BLaER1 (cell line): ENCODE data around the gene SMPD2.
A peak's percentile ranks its signal among the peaks of the same experiment; 100 is the strongest.

Experiments used
- H3K27ac ChIP-seq: shearing (Covaris generic); formaldehyde crosslinking; 2 replicates; pipeline ENCODE4 v1.8.1; 2022
- H3K27me3 ChIP-seq: shearing (Covaris generic); formaldehyde crosslinking; 2 replicates; pipeline ENCODE4 v1.8.1; 2022
- H3K36me3 ChIP-seq: shearing (Covaris generic); formaldehyde crosslinking; 2 replicates; pipeline ENCODE4 v1.8.1; 2022
- H3K4me1 ChIP-seq: shearing (Covaris generic); formaldehyde crosslinking; 2 replicates; pipeline ENCODE4 v1.8.1; 2022
- H3K4me2 ChIP-seq: shearing (Covaris generic); formaldehyde crosslinking; 2 replicates; pipeline ENCODE4 v1.8.1; 2022
- H3K4me3 ChIP-seq: shearing (Covaris generic); formaldehyde crosslinking; 2 replicates; pipeline ENCODE4 v1.8.1; 2022
- H3K9ac ChIP-seq: shearing (Covaris generic); formaldehyde crosslinking; 2 replicates; pipeline ENCODE4 v1.8.1; 2022
- H3K9me3 ChIP-seq: shearing (Covaris generic); formaldehyde crosslinking; 2 replicates; pipeline ENCODE4 v1.8.1; 2022
- H4K20me1 ChIP-seq: shearing (Covaris generic); formaldehyde crosslinking; 2 replicates; pipeline ENCODE4 v1.8.1; 2022
- Cebpa-rat ChIP-seq: shearing (Covaris generic); IDR thresholded peaks from 2 replicates; pipeline ENCODE4 v1.8.1; 2022

Gene SMPD2

GRCh38 chr6:109421184-109421583 lies 19.3 kb upstream of the SMPD2 start:
- Histone ChIP-seq H3K9ac (no peak overlapping the region), H3K36me3 (no peaks in the 10 kb centered on the region), H3K4me3 (no peak overlapping the region), H3K9me3 (no peaks in the 10 kb centered on the region), H3K4me1 (peaks cover 29% of the 10 kb centered on the region), H3K27me3 (no peaks in the 10 kb centered on the region), H3K27ac (no peak overlapping the region), H3K4me2 (no peak overlapping the region), H4K20me1 (no peaks in the 10 kb centered on the region)
- TF ChIP-seq Cebpa-rat, result no peak

GRCh38 chr6:109424946-109425345 lies 15.6 kb upstream of the SMPD2 start:
- H4K20me1 ChIP-seq, result no peaks in the 10 kb centered on the region
- no peaks in the 10 kb centered on the region for H3K27me3 ChIP-seq
- no peaks in the 10 kb centered on the region for H3K36me3 ChIP-seq
- H3K27ac ChIP-seq, result 0 out of 2 replicates have a peak overlapping the region, but pooled peaks have one; percentile 5
- no peaks in the 10 kb centered on the region for H3K9me3 ChIP-seq
- TF ChIP-seq Cebpa-rat, result no peak
- peak overlapping the region; percentile 75 for H3K4me2 ChIP-seq
- no peak overlapping the region for H3K4me3 ChIP-seq
- H3K4me1 ChIP-seq, result peaks cover 29% of the 10 kb centered on the region
- H3K9ac ChIP-seq, result no peak overlapping the region

- Histone ChIP-seq H3K9me3 (no peaks in the 10 kb centered on the region), H3K9ac (no peak overlapping the region), H3K27ac (no peak overlapping the region), H3K27me3 (no peaks in the 10 kb centered on the region), H3K36me3 (no peaks in the 10 kb centered on the region), H3K4me1 (peaks cover 34% of the 10 kb centered on the region), H4K20me1 (no peaks in the 10 kb centered on the region), H3K4me3 (no peak overlapping the region), H3K4me2 (no peak overlapping the region)
- TF ChIP-seq Cebpa-rat, result peak; percentile 32; the same call in 1 of the 2 replicates
Measured at GRCh38 chr6:109428889-109429477, 11.5 kb upstream of the SMPD2 start.

DNA sequence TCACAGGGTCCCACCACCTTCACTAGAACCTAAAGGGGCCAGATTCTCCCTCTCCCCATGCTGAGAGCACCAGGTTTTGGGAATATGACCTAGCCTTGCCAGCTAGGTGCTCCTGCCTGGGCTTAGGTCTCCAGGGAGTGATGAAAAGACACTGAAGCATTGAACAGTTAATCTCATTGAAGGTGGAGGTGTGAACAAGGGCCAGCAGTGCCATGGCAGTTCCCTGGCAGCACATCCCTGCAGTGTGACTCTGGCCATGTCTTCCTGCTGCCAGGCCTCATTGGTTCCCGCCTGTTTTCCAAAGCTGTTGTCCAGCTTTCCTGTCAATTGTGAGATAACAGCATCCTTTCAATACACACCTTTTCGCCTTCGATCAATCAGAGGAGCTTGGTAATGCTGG lies 11.0 kb upstream of the SMPD2 start:
- Histone ChIP-seq H3K27ac (no peak overlapping the region), H3K9ac (no peak overlapping the region), H3K4me3 (no peak overlapping the region), H4K20me1 (no peaks in the 10 kb centered on the region), H3K4me1 (peaks cover 33% of the 10 kb centered on the region), H3K27me3 (no peaks in the 10 kb centered on the region), H3K9me3 (no peaks in the 10 kb centered on the region), H3K4me2 (no peak overlapping the region), H3K36me3 (no peaks in the 10 kb centered on the region)
- no peak for TF ChIP-seq Cebpa-rat

DNA sequence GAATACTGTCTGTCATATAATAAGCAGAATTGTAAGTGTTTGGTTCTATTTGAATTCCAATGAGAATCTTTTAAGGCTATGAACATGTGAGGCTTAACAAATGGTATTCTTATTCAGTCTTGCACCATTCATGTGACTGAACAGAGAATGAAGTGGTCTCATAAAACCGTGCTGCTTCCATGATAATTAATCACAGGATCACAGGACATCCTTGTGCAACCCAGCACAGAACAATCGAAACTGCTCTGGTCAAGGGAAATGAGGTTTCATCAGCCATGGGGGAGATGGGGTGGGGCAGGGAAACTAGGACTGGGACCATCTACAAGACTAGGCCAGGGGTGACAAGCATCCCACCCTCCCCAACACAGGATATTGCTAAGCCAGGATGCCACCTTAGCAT lies 6.1 kb upstream of the SMPD2 start:
- Histone ChIP-seq H3K27ac (no peak overlapping the region), H3K9me3 (no peaks in the 10 kb centered on the region), H3K4me2 (no peak overlapping the region), H3K36me3 (no peaks in the 10 kb centered on the region), H4K20me1 (no peaks in the 10 kb centered on the region), H3K9ac (no peak overlapping the region), H3K4me1 (peaks cover 23% of the 10 kb centered on the region), H3K4me3 (no peak overlapping the region), H3K27me3 (no peaks in the 10 kb centered on the region; the same call in 1 of the 2 replicates)
- no peak for TF ChIP-seq Cebpa-rat

GRCh38 chr6:109436041-109436440 lies 4.5 kb upstream of the SMPD2 start:
- H3K4me2 ChIP-seq, result no peak overlapping the region

GRCh38 chr6:109441069-109441816 lies 719 bp downstream of the SMPD2 start:
- Histone ChIP-seq H4K20me1 (peaks cover 45% of the 10 kb centered on the region), H3K4me2 (peak overlapping the region; percentile 99), H3K36me3 (peaks cover 45% of the 10 kb centered on the region), H3K27ac (peak overlapping the region; percentile 96), H3K4me1 (peaks cover 47% of the 10 kb centered on the region), H3K4me3 (peak overlapping the region; percentile 90), H3K27me3 (no peaks in the 10 kb centered on the region; the same call in 1 of the 2 replicates), H3K9me3 (no peaks in the 10 kb centered on the region), H3K9ac (peak overlapping the region; percentile 95)
- TF ChIP-seq Cebpa-rat, result no peak

More at GRCh38 chr6:109436041-109436440, 4.5 kb upstream of the SMPD2 start:
- H3K9ac ChIP-seq, result no peak overlapping the region
- no peaks in the 10 kb centered on the region for H4K20me1 ChIP-seq
- peaks cover 30% of the 10 kb centered on the region for H3K4me1 ChIP-seq
- no peak for TF ChIP-seq Cebpa-rat
- H3K27me3 ChIP-seq, result no peaks in the 10 kb centered on the region; the same call in 1 of the 2 replicates
- H3K27ac ChIP-seq, result no peak overlapping the region
- H3K36me3 ChIP-seq, result no peaks in the 10 kb centered on the region
- no peaks in the 10 kb centered on the region for H3K9me3 ChIP-seq
- no peak overlapping the region for H3K4me3 ChIP-seq

GRCh38 chr6:109442393-109442924 lies 1.9 kb downstream of the SMPD2 start:
- Histone ChIP-seq H3K4me2 (peak overlapping the region; percentile 99), H4K20me1 (peaks cover 57% of the 10 kb centered on the region), H3K4me1 (peaks cover 58% of the 10 kb centered on the region), H3K9me3 (no peaks in the 10 kb centered on the region), H3K4me3 (peak overlapping the region; percentile 90), H3K36me3 (peaks cover 57% of the 10 kb centered on the region), H3K27me3 (no peaks in the 10 kb centered on the region; the same call in 1 of the 2 replicates), H3K27ac (0 out of 2 replicates have a peak overlapping the region, but pooled peaks have one; percentile 96), H3K9ac (peak overlapping the region; percentile 95; the same call in 1 of the 2 replicates)
- TF ChIP-seq Cebpa-rat, result no peak

DNA sequence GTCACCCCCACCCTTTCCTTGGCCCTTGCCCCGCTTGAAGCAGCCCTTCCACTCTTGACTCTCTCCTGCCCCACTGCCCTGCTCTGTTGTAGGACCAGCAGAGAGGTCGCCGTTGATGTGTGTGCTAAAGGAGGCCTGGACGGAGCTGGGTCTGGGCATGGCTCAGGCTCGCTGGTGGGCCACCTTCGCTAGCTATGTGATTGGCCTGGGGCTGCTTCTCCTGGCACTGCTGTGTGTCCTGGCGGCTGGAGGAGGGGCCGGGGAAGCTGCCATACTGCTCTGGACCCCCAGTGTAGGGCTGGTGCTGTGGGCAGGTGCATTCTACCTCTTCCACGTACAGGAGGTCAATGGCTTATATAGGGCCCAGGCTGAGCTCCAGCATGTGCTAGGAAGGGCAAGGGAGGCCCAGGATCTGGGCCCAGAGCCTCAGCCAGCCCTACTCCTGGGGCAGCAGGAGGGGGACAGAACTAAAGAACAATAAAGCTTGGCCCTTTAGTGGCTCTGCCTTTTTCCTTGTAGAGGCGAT lies 3.0 kb downstream of the SMPD2 start:
- H3K9me3 ChIP-seq, result no peaks in the 10 kb centered on the region
- peaks cover 67% of the 10 kb centered on the region for H4K20me1 ChIP-seq
- no peak overlapping the region for H3K4me3 ChIP-seq
- H3K27me3 ChIP-seq, result no peaks in the 10 kb centered on the region; the same call in 1 of the 2 replicates
- no peak overlapping the region; the same call in 1 of the 2 replicates for H3K27ac ChIP-seq
- TF ChIP-seq Cebpa-rat, result no peak
- no peak overlapping the region for H3K9ac ChIP-seq
- H3K4me1 ChIP-seq, result peaks cover 68% of the 10 kb centered on the region
- H3K4me2 ChIP-seq, result no peak overlapping the region
- peaks cover 66% of the 10 kb centered on the region for H3K36me3 ChIP-seq

DNA sequence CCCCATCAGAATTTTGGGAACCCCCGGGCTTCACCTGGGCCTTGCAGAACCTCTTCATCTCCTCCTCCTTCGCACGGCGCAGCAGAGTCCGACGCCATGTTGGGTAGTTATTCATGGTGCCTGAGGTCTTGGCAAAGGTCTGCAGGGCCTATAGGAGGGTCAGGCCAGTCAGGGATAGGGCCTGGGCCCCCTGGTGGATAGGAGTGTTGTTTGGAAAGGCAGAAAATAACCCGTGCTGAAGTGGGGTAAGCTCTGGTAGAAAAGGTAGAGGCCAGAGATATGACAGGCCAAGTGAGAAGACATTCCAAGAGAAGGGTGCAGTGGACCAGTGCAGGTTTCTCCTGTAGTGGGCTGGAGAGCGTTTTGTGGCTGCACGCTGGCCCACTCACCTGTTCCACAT lies 4.9 kb downstream of the SMPD2 start:
- Histone ChIP-seq H3K27ac (peak overlapping the region; percentile 19; the same call in 1 of the 2 replicates), H3K36me3 (peaks cover 79% of the 10 kb centered on the region), H3K4me2 (no peak overlapping the region), H3K9me3 (no peaks in the 10 kb centered on the region), H3K27me3 (no peaks in the 10 kb centered on the region), H4K20me1 (peaks cover 86% of the 10 kb centered on the region), H3K4me1 (peaks cover 77% of the 10 kb centered on the region), H3K9ac (no peak overlapping the region), H3K4me3 (no peak overlapping the region)
- no peak for TF ChIP-seq Cebpa-rat
